Aorta (tissue), 5 donors: Measurements from ENCODE around the gene HSPB1. TPM values are rescaled to one million over a fixed set of nuclear protein-coding genes. Genes with fewer than 3 reads are reported as not detected.
"Not testable (repeated sequence)": the region's sequence is repeated elsewhere in the genome, so short reads cannot be mapped to it uniquely, and the experiment has no call there.

Source experiments
- ATAC-seq: fragments of 200-7000 bp; cut with Tn5 transposase; one replicate; pipeline ENCODE4 v1.9.1; 2022; ENCODE audit warnings: moderate library complexity; ENCODE audit not compliant: low FRiP score
- DNase-seq, 2 donors: peaks; one replicate each; pipeline ENCODE4 v3.0.0-alpha.2; 2020
- H3K27ac ChIP-seq, 2 donors: one replicate each; pipeline ENCODE4 v1.5.1; 2013; ENCODE audit warnings: low read length in 2 of 2, mild to moderate bottlenecking in 2 of 2, moderate library complexity in 2 of 2, control low read depth in 1 of 2, inconsistent platforms in 1 of 2, low read depth in 1 of 2
- H3K27me3 ChIP-seq, 2 donors: one replicate each; pipeline ENCODE4 v1.6.1; 2013; ENCODE audit warnings: control low read depth in 1 of 2, low read length in 1 of 2, mild to moderate bottlenecking in 1 of 2, moderate library complexity in 1 of 2; ENCODE audit not compliant: insufficient read depth in 2 of 2, control insufficient read depth in 1 of 2
- H3K36me3 ChIP-seq, 2 donors: one replicate each; pipeline ENCODE4 v1.6.1; 2013; ENCODE audit warnings: control low read depth in 1 of 2, low read length in 1 of 2, mild to moderate bottlenecking in 1 of 2; ENCODE audit not compliant: insufficient read depth in 2 of 2, control insufficient read depth in 1 of 2
- H3K4me1 ChIP-seq, 2 donors: one replicate each; pipeline ENCODE4 v1.6.1; 2013; ENCODE audit warnings: low read length in 2 of 2, control low read depth in 1 of 2, mild to moderate bottlenecking in 1 of 2, moderate library complexity in 1 of 2; ENCODE audit not compliant: insufficient read depth in 2 of 2, control insufficient read depth in 1 of 2
- H3K4me3 ChIP-seq, 2 donors: one replicate each; pipeline ENCODE4 v1.5.1; 2013; ENCODE audit warnings: low read length in 2 of 2, control low read depth in 1 of 2, mild to moderate bottlenecking in 1 of 2
- H3K9me3 ChIP-seq: one replicate; pipeline ENCODE4 v1.6.1; 2013; ENCODE audit warnings: mild to moderate bottlenecking, low read length; ENCODE audit not compliant: control insufficient read depth
- WGBS, 2 donors: extraction: QIAGEN DNeasy Blood & Tissue Kit; methylation state at CpG; one replicate each; pipeline ENCODE4 v1.1.7; 2013; 5-methylcytosine and 5-hydroxymethylcytosine counted together
- intact Hi-C, 2 donors: fragments of 100-400 bp; cut with DNase I; formaldehyde crosslinking; loops; one replicate each; pipeline versions ENCODE4 v1.14.2 to v1.15.0; 2022
- polyA plus RNA-seq, 2 donors: library from polyadenylated mRNA; stranded (reverse); fragments of 200-250 nt; gene quantifications; one replicate each; pipeline ENCODE4 v1.2.3, GENCODE V29; 2013
- total RNA-seq, 2 donors: library from RNA; stranded (reverse); fragmentation: NEBNext Ultra II Directional; extraction: Animal tissue kit (Norgen Biotek cat#: 25700); gene quantifications; one replicate each; pipeline ENCODE4 v1.2.1, GENCODE V29; 2021
- donor health status: healthy with polysubstance abuse.
- donor health status: Bipolar disorder and iron deficiency.
- donor health status: DM: no; HTN: no; CAD: no.
- donor health status: DM: no; HTN: no; CAD: no.
- donor health status: DM: yes; HTN: yes; CAD: no.

HSPB1 gene
- total and polyA plus RNA-seq, 4 donors = 742 to 2,295 (median 1,521) TPM

DNA sequence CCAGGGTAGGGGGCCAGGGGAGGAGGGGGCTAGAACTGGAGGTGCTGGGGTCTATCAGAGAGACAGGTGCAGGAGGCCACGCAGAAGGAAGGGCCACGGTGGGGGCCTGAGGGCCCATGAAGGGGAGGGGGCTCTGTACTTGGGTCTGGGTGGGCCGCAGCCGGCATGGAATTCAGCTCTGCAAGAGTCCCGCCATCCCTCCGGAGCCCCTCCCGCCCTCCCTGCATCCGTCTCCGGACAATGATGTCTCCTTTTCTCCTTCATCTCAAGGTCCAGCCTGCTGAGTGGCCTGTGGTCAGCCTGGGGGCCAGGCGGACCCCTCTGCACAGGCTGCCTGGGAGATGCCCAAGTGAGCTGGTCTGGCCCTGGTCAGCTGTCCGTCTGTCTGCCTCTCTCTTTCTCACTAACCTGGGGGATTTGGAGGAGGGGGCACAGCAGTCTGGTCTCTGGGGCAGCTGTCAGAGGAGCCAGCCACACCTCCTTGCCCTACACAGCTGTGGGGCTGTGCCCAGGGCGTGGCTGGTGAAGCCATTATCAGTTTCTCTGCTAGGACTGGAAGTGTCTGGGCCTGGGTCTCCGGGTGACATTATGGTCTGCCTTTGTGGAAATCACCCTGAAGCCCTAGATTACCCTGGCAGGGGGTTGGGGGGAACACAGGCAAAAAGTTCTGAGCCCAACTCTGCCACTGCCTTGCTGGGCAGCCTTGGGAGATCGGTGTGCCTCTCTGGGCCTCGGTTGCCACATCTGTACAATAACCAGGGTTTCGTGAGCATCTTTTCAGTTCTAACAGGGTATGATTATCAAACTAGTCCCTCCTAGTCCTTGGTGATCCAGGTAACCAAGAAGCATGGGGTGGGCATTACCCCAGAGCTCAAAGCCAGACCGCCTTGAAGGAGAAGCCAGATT is 19.0 kb upstream of the HSPB1 start:
- intact Hi-C loops = loop anchor here (5.0 to 10.0 kb wide), 2 partner anchors 34 to 109 kb away; no protein-coding TSS in a partner anchor
- no peaks in the 10 kb centered on the region for H3K27me3 ChIP-seq
- H3K36me3 ChIP-seq = no peaks in the 10 kb centered on the region
- ATAC-seq (peak; percentile 5), DNase-seq (peak in 1 of 2 donors; percentile 73)
- H3K4me3 ChIP-seq = no peak overlapping the region
- H3K27ac ChIP-seq = no peak overlapping the region
- WGBS, 2 donors = 73 to 75% methylated on average over 17 of the region's 17 CpGs
- no peaks in the 10 kb centered on the region for H3K4me1 ChIP-seq
- no peaks in the 10 kb centered on the region for H3K9me3 ChIP-seq

DNA sequence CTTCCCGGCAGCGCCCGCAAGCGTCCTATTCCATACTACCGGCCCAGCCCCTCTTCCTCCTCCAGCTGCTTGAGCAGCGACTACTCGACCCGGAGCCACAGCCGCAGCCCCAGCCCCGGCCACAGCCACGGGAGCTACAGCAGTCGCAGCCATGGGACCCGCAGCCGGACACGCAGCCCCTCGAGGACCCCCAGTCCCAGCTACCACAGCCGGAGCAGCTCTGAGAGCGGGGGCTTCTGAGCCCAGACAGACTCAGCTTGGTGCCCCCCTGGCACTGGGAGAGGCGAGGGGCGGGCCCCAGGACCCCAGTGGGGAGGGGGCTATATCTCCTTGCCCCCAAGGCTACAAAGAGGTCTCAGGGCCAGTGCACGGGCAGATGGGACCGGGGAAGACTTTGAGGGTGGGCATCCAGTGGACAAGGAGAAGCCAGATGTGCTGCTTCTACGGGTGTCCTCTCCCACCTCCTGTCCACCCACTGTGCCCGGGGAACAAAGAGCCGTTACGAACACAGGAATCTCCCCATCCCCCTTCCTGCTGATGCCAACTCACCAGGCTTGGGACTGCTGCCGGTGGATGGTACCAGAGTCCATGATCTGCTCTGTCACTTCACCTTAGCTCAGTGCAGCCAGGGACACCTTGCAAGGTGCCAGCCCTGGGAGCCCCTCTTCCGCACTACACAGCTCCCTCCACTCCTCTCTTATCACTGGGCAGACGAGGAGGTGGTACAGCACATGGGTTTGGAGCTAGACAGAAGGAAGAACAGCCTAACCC is 16.7 kb upstream of the HSPB1 start:
- DNase-seq (peak; percentile 46 to 76), ATAC-seq (no peak)
- intact Hi-C loops = loop anchor here (5.0 to 10.0 kb wide), 2 partner anchors 108 to 111 kb away; no protein-coding TSS in a partner anchor
- no peaks in the 10 kb centered on the region for H3K36me3 ChIP-seq
- 81 to 82% methylated on average over 29 of the region's 29 CpGs for WGBS, 2 donors
- H3K4me1 ChIP-seq = no peaks in the 10 kb centered on the region
- no peak overlapping the region for H3K4me3 ChIP-seq
- H3K9me3 ChIP-seq = no peaks in the 10 kb centered on the region
- no peaks in the 10 kb centered on the region for H3K27me3 ChIP-seq
- H3K27ac ChIP-seq = no peak overlapping the region

DNA sequence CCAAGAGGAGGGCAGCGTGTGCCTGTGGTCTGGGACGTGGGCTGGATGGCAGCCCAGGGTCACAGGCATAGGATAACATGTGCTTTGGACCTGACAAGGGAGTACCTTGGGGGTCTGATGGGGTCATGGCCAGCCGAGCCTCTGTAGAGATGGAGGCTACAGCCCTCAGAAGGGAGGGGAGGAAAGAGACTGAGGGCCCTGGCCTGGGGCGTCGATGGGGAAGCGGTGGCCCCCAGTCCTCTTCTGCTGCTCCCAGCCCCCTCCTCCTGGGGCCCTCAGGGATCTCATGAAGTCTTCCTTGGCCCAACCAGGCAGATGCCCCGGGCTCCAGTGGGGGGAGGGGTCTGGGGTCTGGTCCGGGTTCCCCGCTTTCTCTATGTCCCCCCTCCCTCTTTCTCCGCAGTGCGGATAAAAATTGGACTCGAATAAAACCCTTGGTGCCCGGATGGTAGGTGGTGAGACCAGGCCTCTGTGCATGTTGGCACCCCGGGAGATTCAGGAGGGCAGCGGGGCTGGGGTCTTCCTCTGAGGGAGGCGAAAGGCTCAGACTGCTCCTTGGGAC is 15.6 kb upstream of the HSPB1 start:
- Histone ChIP-seq H3K27ac (no peak overlapping the region), H3K27me3 (no peaks in the 10 kb centered on the region), H3K9me3 (no peaks in the 10 kb centered on the region), H3K4me3 (no peak overlapping the region), H3K4me1 (no peaks in the 10 kb centered on the region), H3K36me3 (no peaks in the 10 kb centered on the region)
- 89 to 95% methylated on average over 16 of the region's 16 CpGs for WGBS, 2 donors
- ATAC-seq (no peak), DNase-seq (no peak)
- intact Hi-C loops = loop anchor here (5.0 to 10.0 kb wide), 2 partner anchors 110 to 112 kb away; no protein-coding TSS in a partner anchor

DNA sequence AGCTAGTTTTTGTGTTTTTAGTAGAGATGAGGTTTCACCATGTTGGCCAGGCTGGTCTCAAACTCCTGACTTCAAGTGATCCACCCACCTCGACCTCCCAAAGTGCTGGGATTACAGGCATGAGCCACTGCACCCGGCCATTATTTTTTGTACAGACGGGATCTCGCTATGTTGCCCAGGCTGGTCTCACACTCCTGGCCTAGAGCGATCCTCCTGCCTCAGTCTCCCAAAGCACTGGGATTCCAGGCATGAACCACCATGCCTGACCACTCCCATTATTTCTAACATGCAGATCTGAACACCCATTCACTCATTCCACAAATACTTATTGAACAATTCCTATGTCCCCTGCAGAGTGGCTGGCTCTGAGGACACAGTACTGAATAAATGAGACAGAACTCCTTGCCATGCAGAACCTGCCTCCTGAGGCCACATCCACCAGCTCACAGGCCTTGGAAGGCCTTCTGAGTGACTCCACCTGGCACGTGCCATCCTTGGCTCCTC is 11.6 kb upstream of the HSPB1 start:
- WGBS, 2 donors = 79 to 89% methylated on average over 6 of the region's 6 CpGs

DNA sequence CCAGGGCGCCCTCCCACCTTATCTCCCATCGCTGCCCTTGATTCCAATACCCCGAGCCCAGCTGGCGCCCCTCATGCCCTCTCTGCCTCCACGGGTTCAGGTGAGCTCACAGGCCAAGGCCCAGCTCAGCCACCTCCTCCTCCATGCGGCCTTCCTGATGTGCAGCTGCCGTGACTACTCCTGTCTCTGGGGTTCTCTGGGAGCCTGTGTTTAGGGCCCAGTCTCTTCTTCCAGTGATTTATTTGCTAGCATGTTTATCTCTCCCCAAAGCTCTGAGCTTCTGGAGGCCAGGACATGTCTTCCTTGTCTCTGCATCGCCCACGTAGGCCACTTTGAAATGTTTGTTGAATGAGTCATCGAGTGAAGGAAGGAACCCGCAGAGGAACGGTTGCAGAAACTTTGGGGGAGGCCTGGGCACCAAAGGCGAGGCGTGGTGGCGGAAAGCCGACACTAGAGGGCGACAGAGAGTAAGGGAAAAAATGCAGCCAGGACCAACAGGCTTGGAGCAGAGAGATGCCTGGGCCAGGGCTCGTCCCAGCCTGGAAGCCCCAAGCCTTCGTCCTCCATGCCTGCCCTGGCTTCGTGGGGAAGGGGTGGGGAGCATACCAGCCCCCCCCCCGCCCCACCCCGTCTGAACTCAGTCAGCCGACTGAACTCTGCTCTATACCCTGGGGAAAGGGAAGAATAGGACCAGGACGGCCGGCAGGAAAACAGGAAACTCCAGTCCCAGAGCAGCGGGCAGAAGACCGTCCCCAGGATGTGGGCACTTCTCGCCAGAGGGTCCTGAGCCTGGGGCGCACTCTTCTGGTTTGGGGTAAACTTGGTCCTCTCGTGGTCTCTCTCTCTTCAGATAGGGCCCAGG is 10.9 kb upstream of the HSPB1 start:
- Histone ChIP-seq H3K4me1 (peaks cover 0 to 3% of the 10 kb centered on the region in 2 donors), H3K36me3 (no peaks in the 10 kb centered on the region), H3K4me3 (peak overlapping the region in 1 of 2 donors; percentile 37), H3K27me3 (no peaks in the 10 kb centered on the region), H3K9me3 (no peaks in the 10 kb centered on the region), H3K27ac (peak overlapping the region; percentile 89 to 93)
- intact Hi-C loops = loop anchor here (1.0 to 2.0 kb wide), 2 partner anchors 23 kb away; no protein-coding TSS in a partner anchor
- peak; percentile 88 for ATAC-seq
- DNase-seq = peak; percentile 93 to 97
- WGBS, 2 donors = 14 to 15% methylated on average over 30 of the region's 30 CpGs

More for the DNA sequence above, 11.6 kb upstream of the HSPB1 start:
- not testable (repeated sequence) for H3K27me3 ChIP-seq, ATAC-seq, H3K36me3 ChIP-seq, H3K4me1 ChIP-seq, H3K4me3 ChIP-seq, H3K9me3 ChIP-seq
- peak in 1 of 2 donors; percentile 50 for DNase-seq
- intact Hi-C loops = loop anchor here (1.0 to 2.0 kb wide), 2 partner anchors 23 to 24 kb away; no protein-coding TSS in a partner anchor
- peak overlapping the region in 1 of 2 donors; percentile 89 for H3K27ac ChIP-seq

DNA sequence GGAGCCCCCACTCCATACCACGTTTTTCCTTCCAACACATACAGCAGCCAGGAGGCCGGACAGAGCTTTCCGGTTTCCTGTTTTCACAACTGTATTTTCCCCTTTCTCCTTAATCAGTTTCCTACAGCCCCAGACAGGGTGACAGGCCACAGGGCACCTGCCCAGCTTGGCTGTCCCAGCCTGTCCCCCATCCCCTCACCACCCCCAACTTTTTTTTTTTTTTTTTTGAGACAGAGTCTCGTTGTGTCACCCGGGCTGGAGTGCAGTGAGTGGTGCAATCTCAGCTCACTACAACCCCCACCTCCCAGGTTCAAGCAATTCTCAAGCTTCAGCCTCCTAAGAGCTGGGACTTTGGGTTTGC is 10.3 kb upstream of the HSPB1 start:
- intact Hi-C loops = no loop called here
- peak; percentile 27 for ATAC-seq
- Histone ChIP-seq H3K4me1 (peaks cover 0 to 3% of the 10 kb centered on the region in 2 donors), H3K9me3 (no peaks in the 10 kb centered on the region), H3K27me3 (no peaks in the 10 kb centered on the region), H3K4me3 (peak overlapping the region in 1 of 2 donors; percentile 37), H3K36me3 (no peaks in the 10 kb centered on the region), H3K27ac (peak overlapping the region; percentile 78 to 93)
- DNase-seq = no peak
- 0% methylated on average over 5 of the region's 5 CpGs for WGBS, 2 donors

DNA sequence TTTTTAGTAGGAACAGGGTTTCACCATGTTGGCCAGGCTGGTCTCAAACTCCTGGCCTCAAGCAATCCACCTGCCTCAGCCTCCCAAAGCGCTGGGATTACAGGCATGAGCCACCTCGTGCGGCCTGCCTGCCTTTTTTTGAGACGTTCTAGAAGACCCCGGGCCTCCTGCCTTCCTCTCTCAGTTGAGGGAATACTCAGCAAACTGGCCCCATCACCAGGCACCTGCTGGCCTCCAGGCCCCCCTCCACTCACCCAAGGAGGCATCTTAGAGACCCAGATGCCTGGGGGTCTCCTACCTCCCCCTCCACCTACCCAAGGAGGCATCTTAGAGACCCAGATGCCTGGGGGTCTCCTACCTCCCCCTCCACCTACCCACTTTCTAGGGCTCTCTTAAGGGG is 9.6 kb upstream of the HSPB1 start:
- intact Hi-C loops, DNase-seq, ATAC-seq, H3K9me3 ChIP-seq, H3K36me3 ChIP-seq, H3K4me1 ChIP-seq, H3K27me3 ChIP-seq, H3K4me3 ChIP-seq: not testable (repeated sequence)
- WGBS, 2 donors = 76 to 78% methylated on average over 5 of the region's 5 CpGs
- peak overlapping the region; percentile 47 to 93 for H3K27ac ChIP-seq
